Forelimb muscle (tissue), 1 donor: Measurements from ENCODE around the gene FAM193A. TPM values are rescaled to one million over a fixed set of nuclear protein-coding genes. Genes with fewer than 3 reads are reported as not detected.
"Not testable (repeated sequence)": the region's sequence is repeated elsewhere in the genome, so short reads cannot be mapped to it uniquely, and the experiment has no call there.

Source experiments
- DNase-seq: peaks from one replicate; pipeline ENCODE4 v3.0.0-alpha.2; 2013; ENCODE audit warnings: low read depth
- polyA plus RNA-seq: library from polyadenylated mRNA; unstranded; fragments of 120-200 nt; gene quantifications from one replicate; pipeline ENCODE4 v1.2.1, GENCODE V29; 2013; ENCODE audit not compliant: insufficient read length

Gene FAM193A
- polyA plus RNA-seq, 1 donor, result 17.1 TPM

DNA sequence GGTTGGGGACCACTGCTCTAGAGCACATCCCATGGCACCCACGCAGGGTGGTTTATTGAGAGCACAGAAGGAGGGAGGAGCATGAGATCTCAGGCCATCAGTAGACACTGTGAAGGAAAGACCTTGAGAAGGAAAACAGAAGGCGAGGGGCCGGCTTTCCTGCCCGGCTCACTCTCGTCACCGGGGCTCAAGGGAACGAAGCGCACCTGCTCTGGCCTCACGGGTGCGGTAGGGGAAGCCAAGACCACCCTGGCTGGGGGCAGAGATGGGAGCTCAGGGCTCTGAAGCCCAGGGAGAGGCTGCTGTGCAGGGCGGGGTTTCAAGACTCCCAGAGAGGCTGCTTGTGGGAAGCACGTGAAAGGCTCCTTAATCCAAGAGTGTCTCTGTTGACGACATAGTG is 113.8 kb downstream of the FAM193A start:
- DNase-seq, result no peak

DNA sequence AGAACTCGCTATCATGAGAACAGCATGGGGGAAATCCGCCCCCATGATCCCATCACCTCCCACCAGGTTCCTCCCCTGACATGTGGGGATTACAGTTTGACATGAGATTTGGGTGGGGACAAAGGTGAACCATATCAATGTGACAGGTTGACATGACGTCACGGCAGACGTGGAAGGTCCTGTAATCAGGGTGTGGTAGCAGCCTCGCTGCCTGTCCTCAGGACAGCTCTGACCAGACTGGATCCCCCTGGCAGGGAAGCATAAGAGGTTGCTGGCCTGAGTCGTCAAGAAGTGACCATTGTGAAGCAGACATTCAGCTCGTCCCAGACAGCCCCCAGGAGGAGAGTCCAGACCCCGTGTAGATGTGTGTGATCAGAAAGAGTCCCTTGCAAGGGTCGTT is 115.1 kb downstream of the FAM193A start:
- no peak for DNase-seq

DNA sequence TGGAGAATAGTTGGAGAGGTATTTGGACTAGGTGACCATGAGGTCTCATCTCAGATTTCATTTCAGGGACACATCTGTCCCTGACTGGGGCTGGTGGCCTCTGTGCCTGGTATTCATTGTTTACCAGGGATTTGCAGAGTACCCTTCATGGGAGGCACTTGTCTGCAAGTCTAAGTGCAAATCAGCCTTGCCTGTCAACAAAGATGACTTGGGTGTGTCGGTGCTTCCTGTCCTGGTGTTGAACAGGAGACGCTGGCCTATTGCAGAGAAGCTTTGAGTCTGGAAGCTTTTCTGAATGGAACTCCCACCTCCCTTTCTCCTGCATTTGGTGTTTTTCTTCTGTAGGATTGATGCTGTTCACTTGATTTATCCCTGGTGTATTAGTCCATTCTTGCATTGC is 115.6 kb downstream of the FAM193A start:
- DNase-seq, result no peak

DNA sequence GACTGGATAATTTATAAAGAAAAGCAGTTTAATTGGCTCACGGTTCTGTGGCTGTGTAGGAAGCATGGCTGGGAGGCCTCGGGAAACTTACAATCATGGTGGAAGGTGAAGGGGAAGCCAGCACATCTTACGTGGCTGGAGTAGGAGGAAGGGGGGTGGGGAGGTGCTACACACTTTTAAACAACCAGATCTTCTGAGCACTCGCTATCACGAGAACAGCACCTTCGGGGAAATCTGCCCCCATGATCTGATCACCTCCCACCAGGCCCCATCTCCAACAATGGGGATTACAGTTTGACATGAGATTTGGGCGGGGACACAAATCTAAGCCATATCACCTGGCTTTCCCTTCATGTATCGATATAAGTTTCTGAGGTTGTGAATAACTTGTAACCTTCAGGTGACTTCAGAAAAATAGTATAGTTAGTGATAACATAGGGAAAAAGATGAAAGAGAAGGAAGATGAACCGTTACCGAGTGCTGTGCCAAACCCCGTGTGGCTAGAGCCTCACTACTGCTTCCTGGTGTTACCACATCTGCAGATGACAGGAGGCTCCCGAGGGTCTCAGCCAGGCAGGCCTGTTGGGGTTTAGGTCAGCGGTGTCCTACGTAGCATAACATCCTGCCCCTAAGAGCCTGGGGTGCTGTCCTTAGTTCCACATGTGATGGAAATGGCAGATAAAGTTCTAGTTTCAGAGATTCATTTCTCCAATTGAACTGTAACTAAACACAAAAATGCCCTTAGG is 116.1 kb downstream of the FAM193A start:
- DNase-seq, result no peak

DNA sequence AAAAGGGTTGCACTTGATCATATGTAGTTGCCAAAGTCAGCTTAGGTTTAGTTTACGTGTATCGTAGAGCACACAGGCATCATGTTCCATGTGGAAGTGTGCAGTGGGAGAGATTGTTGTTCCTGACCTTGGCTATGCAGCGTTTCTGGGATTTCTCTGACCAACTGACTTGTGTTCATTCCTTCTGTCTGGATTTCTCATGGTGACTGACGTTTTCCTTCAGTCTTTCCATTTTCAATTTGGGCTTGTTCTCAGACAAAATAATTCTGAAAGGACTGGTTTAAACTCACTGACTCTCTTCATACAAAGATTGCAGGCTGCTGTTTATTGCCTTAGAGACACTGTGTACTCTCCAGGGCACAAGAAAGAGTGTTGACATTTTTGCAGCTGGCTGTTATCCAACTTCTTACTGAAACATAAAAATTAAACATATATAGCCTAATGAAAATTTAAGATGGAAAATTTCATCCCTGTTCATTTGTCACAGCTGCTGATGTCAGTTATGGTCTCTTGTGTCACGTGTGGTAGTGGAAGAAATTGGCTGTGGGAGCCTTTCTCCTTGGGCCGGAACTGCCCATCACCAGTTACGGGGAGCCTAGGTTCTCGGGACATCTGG is 124.3 kb downstream of the FAM193A start:
- no peak for DNase-seq

DNA sequence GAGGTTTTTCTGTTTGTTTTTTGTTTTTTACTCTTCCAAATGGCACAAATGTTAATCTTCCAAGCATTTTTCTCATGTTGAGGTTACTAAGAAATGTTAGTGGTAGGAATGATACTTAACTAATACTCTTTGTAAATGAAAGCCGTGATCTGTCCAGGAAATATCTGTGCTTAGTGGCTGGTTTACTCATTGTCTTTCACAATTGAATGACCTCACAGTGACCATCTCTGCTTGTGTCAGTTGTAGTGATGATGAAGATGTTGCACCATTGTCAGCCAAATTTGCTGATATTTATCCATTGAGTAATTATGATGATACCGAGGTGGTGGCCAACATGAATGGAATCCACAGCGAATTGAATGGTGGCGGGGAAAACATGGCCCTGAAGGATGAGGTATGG is 126.2 kb downstream of the FAM193A start:
- DNase-seq, result no peak

DNA sequence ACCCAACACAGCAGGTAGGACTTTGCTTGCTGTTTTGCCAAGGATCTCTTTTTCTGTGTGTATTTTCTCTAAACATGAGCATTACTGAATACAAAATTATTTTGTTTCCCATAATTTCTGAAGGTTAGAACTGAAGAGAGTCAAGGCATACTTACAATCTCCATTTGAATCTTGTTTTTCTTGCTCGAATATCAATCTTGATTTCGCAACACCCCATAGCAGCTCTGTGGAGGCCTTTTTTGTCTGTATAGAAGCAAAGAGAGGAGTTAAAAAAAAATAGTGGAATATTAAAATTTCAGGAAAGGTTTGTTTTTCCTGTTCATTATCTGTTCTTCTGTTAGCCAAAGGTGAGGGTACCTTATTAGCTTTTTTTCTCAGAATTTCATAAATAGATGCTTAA is 126.8 kb downstream of the FAM193A start:
- no peak for DNase-seq

DNA sequence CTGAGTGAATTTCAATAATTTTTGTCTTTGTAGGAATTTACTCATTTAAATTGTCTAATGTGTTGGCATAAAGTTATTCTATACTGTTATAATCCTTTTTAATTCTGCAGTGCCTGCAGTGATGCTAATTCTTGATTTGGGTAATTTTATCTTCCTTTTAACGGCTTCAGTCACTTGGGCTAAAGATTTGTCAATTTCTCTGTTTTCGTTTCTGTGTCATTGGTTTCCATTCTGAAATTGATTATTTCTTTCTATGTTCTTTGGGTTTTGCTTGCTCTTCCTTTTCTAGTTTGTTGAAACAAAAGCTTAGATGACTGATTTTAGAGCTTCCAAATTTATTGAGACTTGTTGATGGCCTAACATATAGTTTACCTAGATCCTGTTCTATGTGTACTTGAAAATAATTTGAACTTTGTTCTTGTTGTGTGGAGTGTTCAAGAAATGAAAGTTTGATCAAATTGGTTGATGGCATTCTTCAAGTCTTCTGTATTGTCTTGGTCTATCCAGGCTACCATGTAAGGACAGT is 130.3 kb downstream of the FAM193A start:
- DNase-seq, result no peak

DNA sequence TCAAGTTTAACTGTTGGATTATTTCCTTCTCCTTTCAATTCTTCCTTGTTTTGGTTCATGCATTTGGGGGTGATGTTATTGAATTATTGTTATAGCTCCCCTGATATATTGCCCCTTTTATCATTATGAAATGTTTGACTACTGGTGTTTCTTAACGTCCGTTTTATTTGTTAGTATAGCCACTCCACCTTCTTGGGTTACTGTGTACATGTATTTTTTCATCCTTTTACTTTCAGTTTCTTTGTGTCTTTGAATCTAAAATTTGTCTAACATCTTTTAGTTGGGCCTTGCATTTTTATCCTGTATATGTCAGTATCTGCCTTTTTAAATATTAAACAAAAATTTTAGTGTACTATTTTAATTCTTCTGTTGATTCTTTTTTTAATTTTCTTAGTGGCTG is 131.0 kb downstream of the FAM193A start:
- no peak for DNase-seq

DNA sequence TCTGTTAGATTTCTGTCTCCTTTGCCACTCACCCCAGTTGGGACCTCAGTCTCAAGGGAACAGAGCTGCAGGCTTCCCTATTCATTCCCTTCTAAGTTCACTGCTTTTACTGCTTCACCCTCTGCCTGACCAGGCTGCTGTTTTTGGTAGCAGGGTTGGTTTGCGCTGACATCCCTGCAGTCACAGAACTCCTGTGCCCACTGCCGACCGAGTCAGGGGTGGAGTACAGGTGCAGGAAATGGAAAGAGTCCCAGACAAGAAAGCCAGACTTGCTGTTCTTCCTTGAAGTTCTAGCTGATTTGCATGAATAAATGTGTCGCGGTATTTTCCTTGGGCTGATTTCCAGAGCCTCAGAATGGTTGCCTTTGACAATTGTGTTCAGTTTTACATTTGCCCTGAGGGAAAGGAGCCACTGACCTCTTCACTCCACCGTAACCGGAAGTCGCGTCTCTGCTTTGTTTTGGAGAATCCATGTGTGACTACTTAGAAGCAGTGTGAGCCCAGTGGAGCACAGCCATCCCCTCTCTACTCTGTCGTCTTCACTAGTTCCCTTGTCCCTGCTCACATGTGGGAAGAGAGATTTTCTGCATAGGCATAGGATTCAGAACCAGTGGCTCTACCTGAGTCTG is 134.9 kb downstream of the FAM193A start:
- DNase-seq, result no peak

DNA sequence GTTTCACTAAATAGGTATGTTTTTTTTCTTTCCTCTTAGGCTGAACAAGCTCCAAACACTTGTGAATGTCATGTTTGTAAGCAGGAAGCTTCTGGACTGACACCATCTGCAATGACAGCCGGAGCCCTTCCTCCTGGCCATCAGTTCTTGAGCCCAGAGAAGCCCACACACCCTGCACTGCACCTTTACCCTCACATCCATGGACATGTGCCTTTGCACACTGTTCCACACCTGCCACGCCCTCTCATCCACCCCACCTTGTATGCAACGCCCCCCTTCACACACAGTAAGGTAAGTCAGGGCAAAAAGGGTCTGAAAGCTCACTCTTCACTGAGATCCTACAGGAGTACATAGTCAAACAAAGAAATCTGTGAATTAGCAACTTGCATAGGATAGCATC is 135.6 kb downstream of the FAM193A start:
- no peak for DNase-seq

DNA sequence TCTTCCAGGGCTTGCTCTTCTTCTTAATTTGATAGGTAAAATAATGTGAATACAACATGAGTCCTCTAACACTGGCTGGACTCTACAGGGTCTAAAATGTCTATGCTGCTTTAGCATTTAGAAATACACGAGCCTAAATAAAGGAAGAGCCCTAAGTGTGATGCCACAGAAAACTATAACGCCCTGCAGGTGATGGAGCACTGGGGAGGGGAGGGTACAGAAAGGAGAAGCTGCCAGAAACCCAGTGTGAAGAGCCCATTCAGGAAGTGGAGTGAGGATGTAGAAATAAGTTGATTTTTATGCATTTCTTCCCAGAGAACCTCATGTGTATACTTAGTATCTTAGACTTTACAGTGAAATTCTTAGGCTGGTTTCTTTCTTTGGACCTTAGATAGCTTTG is 136.3 kb downstream of the FAM193A start:
- no peak for DNase-seq

DNA sequence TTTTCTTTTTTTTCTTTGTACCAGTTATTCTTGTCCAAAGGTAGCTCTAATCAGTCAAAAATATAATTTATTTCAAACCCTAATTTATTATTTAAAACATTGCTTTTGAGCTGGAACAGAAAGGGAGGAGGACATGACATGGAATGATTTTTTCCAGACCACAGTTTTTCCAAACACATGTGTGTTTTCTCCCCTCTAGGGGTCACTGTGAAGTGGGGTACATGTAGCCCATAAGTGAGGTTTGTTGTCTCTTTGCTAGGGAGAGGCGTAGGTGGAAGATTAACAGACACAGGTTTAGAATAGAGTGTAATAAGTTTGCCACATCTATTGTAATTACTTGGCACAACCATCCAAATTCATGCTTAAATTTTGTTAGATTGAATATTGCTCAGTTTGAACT is 136.7 kb downstream of the FAM193A start:
- no peak for DNase-seq

DNA sequence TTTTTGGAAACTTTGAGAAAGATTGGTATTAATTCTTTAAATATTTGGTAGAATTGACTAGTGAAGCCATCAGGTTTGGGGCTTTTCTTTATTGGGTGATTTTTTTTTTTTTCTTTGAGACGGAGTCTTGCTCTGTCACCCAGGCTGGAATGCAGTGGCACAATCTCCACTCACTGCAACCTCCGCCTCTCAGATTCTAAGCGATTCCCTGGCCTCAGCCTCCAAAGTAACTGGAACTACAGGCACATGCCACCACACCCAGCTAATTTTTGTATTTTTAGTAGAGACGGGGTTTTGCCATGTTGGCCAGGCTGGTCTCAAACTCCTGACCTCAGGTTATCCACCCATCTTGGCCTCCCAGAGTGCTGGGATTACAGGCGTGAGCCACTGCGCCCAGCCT is 143.3 kb downstream of the FAM193A start:
- DNase-seq, result not testable (repeated sequence)

DNA sequence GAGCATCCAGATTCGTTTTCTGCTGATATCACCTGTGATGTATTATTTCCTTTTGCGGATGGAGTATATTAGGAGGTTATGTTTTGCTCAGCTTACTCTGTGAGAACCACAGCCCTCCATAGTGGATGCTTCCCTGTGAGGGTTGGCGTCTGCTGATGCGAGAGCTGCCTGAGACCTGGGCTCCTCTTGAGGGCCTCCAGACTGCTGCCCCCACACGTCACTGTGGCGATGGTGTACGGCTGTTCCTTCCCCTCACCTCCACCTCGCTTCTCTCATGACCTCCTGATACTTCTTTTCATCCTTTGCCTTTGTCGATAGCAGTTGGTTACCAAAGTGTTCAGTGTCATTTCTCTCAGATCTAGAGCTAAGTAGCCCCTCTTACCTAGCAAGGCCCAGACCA is 148.0 kb downstream of the FAM193A start:
- no peak for DNase-seq

DNA sequence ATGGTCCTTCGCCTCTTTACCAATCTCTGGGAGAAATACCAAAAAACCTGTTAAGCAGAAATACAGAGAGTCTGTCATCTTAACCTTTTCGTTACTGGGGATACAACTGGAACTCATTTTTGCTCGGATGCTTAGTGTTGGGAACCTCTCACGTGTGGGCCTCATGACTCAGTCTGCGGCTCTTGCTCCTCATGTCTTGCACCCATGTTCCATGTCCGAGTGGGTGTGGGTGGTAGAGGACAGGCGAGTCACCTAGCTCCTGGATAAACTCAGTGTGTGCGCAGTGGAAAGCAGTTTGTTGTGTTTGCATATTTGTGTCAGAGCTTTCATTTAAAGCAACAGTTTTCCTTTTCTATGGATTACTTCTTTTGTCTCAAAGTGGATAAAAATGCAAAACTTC is 149.1 kb downstream of the FAM193A start:
- DNase-seq, result no peak

DNA sequence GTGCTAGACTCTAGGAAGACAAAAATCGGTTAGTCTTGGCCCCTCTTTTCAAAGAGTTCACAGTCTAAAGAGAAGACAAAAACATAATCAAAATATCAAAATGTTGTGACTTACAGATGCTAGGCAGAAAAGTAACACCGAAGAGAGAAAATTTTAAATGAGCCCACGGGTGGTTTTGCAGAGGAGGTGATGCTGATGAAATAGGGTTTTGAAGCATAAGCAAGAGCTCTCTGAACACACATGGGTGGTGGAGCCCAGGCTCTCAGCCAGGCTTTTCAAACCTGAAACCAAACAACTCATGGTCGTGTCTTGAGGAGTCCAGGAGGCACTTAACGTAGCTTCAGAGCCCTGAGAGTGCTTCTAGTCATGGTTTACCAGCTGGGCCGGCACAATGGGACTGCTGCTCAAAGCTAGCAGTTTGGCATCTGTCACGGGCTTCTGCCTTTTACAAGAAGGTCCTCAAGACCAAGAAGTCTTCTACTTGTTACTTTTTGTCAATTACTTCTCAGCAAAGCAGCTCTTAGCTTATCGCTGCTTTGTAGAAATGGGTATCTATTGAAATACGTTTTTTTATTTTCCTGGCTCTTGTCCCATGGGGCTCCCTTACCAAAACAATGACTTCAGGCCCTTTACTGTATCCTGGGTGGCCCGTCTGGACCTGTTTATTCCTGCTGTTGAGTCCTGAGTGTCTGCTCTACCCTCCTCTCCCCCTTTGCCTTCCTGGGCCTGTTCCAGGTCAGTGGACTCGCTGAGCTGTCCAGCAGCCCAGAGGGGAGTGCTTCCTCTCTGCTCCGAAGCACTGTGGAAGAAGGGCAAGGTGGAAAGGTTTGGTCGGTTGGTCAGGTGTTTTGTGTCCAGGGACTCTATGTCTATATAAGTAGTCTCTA is 150.2 kb downstream of the FAM193A start:
- no peak for DNase-seq

DNA sequence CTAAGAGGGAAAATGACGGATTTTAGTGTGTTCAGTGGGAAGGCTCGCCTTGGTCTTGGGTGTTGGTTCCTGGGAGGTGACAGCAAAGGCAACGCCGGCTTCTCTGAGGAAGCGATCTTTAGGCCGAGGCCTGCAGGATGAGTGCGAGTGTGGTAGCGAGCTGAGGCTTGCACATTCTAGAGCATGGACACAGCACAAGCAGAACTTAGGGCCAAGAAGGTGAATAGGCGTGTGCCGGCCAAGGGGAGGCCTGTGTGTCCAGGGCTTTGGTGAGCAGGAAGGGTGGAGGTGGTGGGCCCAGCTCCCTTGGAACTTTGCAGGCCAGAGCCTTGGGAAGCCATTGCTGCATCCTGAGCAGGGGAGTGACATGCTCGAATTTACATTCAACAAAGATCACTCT is 151.8 kb downstream of the FAM193A start:
- DNase-seq, result no peak

DNA sequence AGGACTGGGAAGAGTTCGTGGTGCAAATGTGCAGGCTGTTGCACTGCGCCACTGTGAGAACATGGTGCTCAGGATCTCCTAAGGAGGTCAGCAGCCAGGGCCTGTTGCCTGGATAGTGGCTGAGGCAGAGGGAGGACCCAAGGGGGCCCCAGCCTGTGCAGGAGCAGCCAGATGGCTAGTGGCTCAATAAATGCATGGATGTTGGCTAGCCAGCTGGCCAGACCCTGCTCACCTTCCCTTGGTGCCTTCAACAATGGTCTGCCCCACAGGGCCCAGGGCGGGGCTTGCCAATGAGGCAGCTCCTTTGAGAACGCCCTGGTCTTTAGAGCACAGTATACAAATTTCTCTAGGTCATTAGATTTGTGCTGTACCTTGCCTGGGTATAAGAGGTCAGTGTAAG is 152.2 kb downstream of the FAM193A start:
- no peak for DNase-seq

DNA sequence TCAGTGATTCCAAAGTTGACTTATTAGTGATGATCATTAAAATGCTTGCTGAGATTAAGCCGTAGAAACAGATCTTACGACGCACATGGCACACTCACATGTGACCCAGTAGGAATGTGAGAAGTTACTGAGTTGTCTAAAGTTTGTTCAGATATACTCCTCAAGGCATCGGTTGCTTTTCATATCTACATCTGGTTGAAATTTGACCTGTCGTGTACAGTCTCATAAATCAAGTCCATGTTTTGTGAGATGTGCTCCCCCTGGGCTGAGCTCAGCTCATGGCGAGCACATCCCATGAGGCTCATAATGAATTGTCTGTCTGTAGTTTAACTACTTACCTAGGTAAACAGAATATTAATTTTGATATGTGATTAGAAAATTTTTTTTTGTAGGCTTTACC is 152.7 kb downstream of the FAM193A start:
- no peak for DNase-seq

DNA sequence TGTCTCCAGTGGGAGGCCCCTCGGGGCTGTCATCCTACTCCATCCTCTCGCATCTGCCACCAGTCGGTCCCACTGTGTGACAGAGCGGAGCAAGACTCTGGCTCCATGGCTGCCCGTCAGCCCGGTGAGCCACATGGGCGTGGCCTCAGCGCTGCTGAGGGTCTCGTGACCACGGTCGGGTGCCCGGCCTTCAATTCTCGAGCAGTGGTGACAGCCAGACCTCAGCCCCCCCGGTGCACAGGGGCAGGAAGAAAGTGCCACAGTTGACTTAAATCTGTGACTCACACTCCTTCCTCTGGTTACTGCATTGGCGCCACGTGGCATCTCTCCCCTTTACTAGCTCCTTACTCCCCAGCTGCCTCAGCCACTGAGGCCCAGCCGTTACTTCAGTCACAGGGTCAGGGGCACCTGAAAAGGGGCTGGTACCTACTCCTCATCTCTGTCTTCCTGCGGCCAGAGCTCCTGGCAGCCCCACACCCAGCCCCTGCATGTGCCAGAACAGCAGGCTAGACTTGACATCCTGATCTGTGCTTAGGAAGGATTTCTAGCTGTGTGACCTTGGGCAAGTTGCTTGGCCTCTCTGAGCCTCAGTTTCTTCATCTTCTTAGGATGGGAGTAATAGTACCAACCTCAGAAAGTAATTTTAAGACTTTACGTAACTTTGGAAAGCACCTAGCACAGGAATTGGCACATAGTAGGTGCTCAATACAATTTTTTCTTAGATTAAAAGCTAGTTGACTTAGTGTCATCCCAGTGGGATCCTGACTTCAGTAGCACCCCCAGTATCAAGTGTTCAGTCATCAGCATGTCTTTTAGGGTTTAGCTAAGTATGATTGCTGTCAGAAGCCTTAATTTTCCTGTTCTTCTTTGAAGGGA is 153.6 kb downstream of the FAM193A start:
- no peak for DNase-seq
